ENCODE data around the gene PCBP4. TPM values are rescaled to one million over a fixed set of nuclear protein-coding genes. Genes with fewer than 3 reads are reported as not detected.

The PCBP4 gene
- total RNA-seq, 1 experiment from 2014 or later: 28.7 TPM

- no peaks in the 10 kb centered on the region for H3K36me3 Mint-ChIP-seq
- CTCF ChIA-PET: interaction anchor here (1.8 to 3.1 kb wide), 3 partner anchors 8 to 25 kb away, joined by 8 to 21 read pairs (median 8); partner anchors contain the start of genes ABHD14A, ABHD14B and ACY1
- H3K4me3 Mint-ChIP-seq: no peak overlapping the region
- POLR2A ChIA-PET: interaction anchor here (0.7 to 1.4 kb wide), 3 partner anchors 10 to 99 kb away, joined by 3 to 4 read pairs (median 3); no protein-coding TSS in a partner anchor
- DNase-seq (ENCODE audit: low spot score): no peak
- H3K4me1 Mint-ChIP-seq: peaks cover 5% of the 10 kb centered on the region; the same call in 1 of the 2 replicates
- TF ChIP-seq USF1 (CRISPR knock-in tag; IDR thresholded peaks at IDR 0.05): no peak
- ATAC-seq: no peak
- peaks cover 38% of the 10 kb centered on the region for H3K27me3 Mint-ChIP-seq (ENCODE audit: low read depth)
- H3K27ac Mint-ChIP-seq: no peak overlapping the region
- no peaks in the 10 kb centered on the region for H3K9me3 Mint-ChIP-seq
Observed at GRCh38 chr3:51957520-51958205, 9.6 kb downstream of the PCBP4 start.

- Mint-ChIP-seq H3K36me3 (no peaks in the 10 kb centered on the region), H3K9me3 (no peaks in the 10 kb centered on the region), H3K4me3 (peak overlapping the region; percentile 54), H3K27me3 (ENCODE audit: low read depth) (peaks cover 49% of the 10 kb centered on the region), H3K4me1 (peaks cover 4% of the 10 kb centered on the region; the same call in 1 of the 2 replicates), H3K27ac (no peak overlapping the region)
- ChIA-PET CTCF (interaction anchor here (0.8 to 3.1 kb wide), 10 partner anchors 10 to 237 kb away, joined by 3 to 21 read pairs (median 6); partner anchors contain the start of genes ABHD14A, ABHD14B, ACY1 and RRP9), POLR2A (no interaction called here)
- ATAC-seq: peak; percentile 82
- peak; percentile 86 for DNase-seq (ENCODE audit: low spot score)
- no peak for TF ChIP-seq JAZF1 (CRISPR knock-in tag; IDR thresholded peaks at IDR 0.05)
- TF ChIP-seq GRHL2 (CRISPR knock-in tag; IDR thresholded peaks at IDR 0.05; ENCODE audit: insufficient replicate concordance, severe bottlenecking): no peak
- TF ChIP-seq CREB1 (CRISPR knock-in tag; IDR thresholded peaks at IDR 0.05): no peak
- no peak for TF ChIP-seq HMGA2 (CRISPR knock-in tag; IDR thresholded peaks at IDR 0.05)
- TF ChIP-seq USF2 (CRISPR knock-in tag; IDR thresholded peaks at IDR 0.05): peak; percentile 54; the same call in 1 of the 2 replicates
- no peak for TF ChIP-seq ZNF281 (CRISPR knock-in tag; IDR thresholded peaks at IDR 0.05)
- peak; percentile 68; the same call in 1 of the 2 replicates for TF ChIP-seq ZNF232 (CRISPR knock-in tag; IDR thresholded peaks at IDR 0.05)
- TF ChIP-seq, protein P1, sequence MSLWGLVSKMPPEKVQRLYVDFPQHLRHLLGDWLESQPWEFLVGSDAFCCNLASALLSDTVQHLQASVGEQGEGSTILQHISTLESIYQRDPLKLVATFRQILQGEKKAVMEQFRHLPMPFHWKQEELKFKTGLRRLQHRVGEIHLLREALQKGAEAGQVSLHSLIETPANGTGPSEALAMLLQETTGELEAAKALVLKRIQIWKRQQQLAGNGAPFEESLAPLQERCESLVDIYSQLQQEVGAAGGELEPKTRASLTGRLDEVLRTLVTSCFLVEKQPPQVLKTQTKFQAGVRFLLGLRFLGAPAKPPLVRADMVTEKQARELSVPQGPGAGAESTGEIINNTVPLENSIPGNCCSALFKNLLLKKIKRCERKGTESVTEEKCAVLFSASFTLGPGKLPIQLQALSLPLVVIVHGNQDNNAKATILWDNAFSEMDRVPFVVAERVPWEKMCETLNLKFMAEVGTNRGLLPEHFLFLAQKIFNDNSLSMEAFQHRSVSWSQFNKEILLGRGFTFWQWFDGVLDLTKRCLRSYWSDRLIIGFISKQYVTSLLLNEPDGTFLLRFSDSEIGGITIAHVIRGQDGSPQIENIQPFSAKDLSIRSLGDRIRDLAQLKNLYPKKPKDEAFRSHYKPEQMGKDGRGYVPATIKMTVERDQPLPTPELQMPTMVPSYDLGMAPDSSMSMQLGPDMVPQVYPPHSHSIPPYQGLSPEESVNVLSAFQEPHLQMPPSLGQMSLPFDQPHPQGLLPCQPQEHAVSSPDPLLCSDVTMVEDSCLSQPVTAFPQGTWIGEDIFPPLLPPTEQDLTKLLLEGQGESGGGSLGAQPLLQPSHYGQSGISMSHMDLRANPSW (CRISPR knock-in tag; conservative IDR thresholded peaks at IDR 0.05; ENCODE audit: low read depth): no peak; the same call in 1 of the 2 replicates
- peak; percentile 68; the same call in 1 of the 2 replicates for TF ChIP-seq IRF2 (CRISPR knock-in tag; IDR thresholded peaks at IDR 0.05; ENCODE audit: borderline replicate concordance, low read depth)
- TF ChIP-seq, protein P2, sequence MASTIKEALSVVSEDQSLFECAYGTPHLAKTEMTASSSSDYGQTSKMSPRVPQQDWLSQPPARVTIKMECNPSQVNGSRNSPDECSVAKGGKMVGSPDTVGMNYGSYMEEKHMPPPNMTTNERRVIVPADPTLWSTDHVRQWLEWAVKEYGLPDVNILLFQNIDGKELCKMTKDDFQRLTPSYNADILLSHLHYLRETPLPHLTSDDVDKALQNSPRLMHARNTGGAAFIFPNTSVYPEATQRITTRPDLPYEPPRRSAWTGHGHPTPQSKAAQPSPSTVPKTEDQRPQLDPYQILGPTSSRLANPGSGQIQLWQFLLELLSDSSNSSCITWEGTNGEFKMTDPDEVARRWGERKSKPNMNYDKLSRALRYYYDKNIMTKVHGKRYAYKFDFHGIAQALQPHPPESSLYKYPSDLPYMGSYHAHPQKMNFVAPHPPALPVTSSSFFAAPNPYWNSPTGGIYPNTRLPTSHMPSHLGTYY (CRISPR knock-in tag; IDR thresholded peaks at IDR 0.05): peak; percentile 63; the same call in 1 of the 2 replicates
- TF ChIP-seq NR2C2 (CRISPR knock-in tag; IDR thresholded peaks at IDR 0.05): 0 out of 2 replicates have a peak, but pooled peaks have one; percentile 10
- TF ChIP-seq ATF6 (CRISPR knock-in tag; IDR thresholded peaks at IDR 0.05): no peak
- TF ChIP-seq ZNF219 (CRISPR knock-in tag; IDR thresholded peaks at IDR 0.05; ENCODE audit: borderline replicate concordance): no peak
- TF ChIP-seq TP53 (CRISPR knock-in tag; IDR thresholded peaks at IDR 0.05): peak; percentile 99; the same call in 1 of the 2 replicates
- TF ChIP-seq NFE2L1 (CRISPR knock-in tag; IDR thresholded peaks at IDR 0.05): no peak
- peak; percentile 98 for TF ChIP-seq TEAD1 (CRISPR knock-in tag; IDR thresholded peaks at IDR 0.05)
Observed at GRCh38 chr3:51955893-51956770, 11.1 kb downstream of the PCBP4 start.
